G401.6 (cell line): ENCODE data around the gene COX14.
"Not testable (repeated sequence)": the region's sequence is repeated elsewhere in the genome, so short reads cannot be mapped to it uniquely, and the experiment has no call there.

Experiments used
- FAIRE-seq: peaks from 2 replicates; lab custom pipeline; 2012; peaks lifted over from hg19 to GRCh38; lab: Jason Lieb, UNC

COX14 gene

DNA sequence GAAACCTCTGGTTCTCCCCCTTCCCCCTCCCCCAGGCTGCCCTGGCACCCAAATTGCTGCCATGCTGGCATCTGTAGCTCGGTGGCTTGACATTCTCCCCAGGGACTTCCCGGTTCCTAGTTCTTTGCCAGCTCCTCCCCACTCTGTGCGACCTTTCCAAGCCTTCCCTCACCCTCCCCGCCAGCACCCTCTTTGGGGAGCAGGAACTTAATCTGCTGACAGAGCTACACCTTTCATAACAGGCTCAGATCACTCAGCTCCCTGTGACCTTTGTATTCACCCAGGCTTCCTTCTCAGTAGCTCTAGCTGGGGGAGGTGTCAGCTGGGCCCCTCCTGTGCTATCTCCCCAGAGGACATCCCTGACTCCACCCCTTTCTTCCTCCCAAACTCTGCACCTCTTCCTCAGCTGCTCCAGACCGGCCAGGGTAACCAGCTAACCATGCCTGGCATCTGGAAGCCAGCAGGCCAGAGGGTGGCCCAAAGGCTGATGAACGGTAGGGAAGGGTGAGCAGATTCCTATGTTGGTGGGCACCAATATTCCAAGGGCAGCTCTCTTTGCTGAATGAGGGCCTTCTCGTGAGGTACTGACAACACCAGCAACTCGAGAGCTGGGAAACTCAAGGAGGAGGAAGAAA, 1.8 kb upstream of the COX14 start:
- no peak for FAIRE-seq

DNA sequence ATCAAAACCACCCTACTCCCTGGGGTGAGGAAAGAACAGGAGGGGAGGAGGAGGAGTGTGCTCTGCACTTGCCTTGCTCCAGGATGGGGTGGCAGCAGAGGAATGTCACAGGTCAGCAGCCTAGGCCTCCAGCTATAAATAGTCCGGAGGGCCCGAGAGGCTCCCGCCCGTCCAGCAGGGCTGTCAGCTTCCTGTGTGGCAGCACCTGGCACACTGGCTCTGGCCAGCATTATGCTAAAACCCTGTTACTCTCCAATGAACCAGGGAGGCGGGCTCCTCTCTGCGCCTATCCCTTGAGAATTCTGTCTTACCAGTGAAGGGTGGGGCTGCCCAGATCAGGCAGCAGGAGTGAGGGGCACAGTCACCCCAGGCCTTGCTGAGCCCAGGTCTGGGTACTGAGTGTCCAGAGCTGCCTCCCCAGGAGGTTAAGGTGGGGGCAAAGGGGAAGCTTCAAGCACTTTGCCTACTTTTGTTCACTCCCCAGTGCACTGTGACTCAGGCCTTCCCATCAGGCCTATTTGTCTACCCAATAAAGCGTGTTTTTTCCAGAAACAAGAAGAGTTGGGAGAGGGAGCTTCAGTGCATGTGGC, 1.2 kb upstream of the COX14 start:
- FAIRE-seq, result no peak

DNA sequence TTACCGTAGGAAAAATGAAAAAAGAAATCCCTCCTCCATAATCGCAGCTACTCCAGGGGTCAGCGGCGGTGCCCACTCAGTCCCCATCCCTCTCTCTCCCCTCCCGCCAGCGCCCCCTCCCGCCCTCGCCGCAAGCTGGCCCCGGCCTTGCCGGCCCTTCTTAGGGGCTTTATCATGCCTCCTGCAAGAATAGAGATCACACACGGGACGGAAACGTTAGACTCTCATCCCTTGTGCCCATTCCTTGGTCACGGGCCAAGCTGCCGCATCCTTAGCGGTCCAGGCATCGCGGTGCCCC, 692 bp upstream of the COX14 start:
- FAIRE-seq, result no peak

DNA sequence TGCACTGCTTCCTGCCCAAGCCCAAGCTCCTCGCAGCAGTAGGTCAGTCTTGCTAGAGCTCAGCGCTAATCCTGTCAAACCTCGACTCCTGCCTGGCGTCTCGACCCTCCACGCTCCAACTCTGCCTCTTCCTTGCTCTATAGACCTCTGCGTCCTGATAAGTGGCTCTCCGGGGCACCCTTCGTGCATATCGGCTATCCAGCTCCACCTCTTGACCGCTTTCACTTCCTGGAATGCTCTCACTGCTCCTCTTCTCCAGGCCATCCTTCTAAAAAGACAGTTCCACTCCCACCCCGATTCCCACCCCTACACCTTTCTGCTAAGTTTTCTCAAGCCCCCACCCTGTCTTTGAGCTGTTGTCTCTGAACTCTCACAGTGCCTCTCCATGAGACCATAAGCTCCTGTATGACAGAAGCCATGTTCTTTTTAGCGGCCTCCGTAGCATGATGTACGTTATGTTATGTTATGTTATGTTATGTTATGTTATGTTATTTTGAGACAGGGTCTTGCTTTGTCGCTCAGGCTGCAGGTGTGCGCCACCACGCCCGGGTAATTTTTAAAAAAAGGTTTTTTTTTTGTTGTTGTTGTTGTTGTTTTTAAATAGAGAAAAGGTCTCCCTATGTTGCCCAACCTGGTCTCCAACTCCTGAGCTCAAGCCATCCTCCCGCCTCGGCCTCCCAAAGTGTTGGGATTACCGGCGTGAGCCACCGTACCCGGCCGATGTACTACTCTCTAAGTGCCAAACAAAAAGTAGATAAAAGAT, 601 bp downstream of the COX14 start:
- no peak for FAIRE-seq

DNA sequence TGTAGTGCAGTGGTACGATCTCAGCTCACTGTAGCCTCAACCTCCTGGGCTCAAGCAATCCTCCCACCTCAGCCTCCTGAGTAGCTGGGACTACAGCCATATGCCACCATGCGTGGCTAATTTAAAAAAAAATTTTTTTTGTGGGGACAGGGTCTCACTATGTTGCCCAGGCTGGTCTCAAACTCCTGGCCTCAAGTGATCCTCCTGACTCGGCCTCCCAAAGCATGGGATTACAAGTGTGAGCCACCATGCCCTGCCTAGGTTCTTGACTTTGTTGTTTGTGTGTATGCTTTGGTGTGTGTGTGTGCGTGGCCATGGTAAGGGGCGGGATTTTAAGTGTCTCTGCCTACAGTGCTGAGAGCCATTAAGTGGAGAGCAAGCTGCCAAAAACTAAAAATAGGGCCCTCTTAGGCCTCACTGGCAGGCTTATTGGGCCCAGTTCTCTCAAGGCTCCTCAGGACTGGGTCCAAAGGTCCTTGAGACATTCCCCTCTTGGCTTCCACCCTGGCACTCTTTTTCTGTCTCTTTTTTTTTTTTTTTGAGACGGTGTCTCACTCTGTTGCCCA, 5.1 kb downstream of the COX14 start:
- FAIRE-seq, result no peak

DNA sequence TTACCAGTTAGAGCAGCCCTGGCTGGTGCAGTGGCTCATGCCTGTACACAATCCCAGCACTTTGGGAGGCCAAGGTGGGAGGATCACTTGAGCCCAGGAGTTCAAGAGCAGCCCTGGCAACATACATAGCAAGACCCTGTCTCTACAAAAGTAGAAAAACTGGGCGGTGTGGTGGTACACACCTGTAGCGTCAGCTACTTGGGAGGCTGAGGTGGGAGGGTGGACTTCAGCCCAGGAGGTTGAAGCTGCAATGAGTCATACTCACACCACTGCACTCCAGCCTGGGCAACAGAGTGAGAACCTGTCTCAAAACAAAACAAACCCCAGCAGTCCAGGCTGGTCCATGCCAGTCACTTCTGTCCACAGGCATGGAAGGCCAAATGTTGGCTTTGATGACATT, 7.4 kb downstream of the COX14 start:
- FAIRE-seq, result no peak

DNA sequence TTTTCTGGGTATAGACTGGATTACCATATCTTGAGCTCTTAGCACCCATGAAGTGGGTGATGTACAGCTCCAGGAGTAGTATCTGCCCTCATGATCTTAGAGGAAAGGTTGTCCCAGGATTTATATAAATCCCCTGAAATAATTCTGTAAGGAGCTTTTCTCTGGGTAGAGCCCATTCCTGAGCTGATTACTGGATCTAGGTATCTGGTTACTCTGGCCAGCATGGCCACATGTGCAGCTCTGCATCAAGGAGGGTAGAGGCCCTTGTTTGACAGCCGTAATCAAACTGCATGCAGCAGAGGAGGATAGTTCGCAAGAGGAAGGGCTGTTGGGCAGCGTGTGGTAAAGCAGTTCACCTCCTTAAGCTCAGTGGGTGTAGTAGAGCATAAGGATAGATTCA, 8.5 kb downstream of the COX14 start:
- FAIRE-seq, result no peak

DNA sequence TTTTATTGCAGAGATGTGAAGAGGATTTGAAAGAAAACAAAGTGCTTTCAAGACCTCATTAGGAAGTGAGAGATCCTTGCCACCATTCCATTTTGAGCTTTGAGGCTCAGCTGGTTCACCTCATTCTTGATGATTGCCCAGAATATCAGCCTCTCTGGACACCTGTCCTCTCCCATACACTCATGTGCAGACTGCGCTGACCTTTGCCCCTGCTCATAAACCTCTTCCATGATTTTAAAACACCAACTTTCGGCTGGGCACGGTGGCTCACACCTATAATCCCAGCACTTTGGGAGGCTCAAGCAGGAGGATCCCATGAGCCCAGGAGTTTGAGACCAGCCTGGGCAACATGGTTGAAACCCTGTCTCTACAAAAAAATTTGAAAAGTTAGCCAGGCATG, 8.9 kb downstream of the COX14 start:
- no peak for FAIRE-seq

DNA sequence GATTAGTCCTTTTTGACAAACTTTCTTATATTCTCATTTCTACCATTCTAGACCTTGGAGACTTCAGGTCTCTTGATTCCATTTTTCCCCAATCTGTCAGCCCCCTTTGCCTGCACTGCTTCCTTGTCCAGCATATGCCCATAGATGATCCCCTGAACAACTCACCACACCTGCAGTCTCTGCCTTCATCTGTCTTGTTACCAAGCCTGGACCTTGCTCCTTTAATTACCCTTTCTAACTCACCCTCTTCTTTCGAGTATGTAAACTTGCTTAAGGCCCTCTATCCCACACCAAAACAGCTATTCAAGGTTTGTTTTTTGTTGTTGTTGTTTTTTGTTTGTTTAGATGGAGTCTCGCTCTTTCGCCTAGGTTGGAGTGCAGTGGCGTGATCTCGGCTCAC, 9.6 kb downstream of the COX14 start:
- FAIRE-seq, result no peak

DNA sequence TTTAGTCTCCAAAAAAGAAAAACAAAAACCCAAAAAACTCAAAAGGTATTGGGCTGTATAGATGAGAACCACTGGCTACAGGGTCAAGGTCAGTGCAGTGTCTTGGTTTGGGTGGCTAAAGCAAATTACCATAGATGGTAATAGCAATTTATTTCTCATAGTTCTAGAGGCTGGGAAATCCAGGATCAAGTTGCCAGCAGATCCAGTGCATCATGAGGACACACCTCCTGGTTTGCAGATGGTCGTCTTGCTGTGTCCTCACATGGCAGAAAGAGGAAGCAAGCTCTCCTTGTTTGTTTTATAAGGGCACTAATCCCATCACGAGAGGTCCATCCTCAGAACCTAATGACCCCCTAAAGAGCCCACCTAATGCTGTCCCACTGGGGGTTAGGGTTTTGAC, 11.2 kb downstream of the COX14 start:
- FAIRE-seq, result no peak

DNA sequence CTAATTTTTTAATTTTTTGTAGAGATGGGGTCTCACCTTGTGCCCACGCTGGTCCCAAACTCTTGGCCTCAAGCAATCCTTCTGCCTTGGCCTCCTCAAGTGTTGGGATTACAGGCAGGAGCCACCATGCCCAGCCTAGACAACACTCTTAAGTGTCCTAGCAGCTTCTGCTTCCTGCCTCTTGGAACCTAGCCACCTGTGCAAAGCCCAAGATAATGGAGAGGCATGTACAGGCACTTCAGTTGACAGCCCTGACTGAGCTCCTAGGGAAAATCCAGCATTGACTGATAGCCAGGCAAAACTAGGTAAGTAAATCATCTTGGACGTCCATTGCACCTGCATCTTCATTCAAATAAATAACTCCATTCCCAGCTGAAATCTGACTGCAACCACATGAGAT, 15.5 kb downstream of the COX14 start:
- no peak for FAIRE-seq

DNA sequence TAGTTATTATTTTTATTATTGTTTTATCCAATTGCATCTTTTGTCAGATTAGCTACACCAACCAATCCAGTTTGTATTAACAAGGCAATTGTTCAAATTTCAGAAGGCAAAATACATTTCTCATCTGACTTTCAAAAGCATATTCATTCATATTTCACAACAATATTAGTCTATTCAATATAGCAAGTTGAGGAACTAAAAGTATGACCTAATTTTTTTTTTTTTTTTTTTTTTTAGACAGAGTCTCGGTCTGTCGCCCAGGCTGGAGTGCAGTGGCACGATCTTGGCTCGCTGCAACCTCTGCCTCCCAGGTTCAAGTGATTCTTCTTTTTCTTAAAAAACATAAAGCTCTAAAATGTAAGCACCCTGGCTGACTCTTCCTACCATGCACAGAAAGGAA, 17.3 kb downstream of the COX14 start:
- FAIRE-seq, result no peak

DNA sequence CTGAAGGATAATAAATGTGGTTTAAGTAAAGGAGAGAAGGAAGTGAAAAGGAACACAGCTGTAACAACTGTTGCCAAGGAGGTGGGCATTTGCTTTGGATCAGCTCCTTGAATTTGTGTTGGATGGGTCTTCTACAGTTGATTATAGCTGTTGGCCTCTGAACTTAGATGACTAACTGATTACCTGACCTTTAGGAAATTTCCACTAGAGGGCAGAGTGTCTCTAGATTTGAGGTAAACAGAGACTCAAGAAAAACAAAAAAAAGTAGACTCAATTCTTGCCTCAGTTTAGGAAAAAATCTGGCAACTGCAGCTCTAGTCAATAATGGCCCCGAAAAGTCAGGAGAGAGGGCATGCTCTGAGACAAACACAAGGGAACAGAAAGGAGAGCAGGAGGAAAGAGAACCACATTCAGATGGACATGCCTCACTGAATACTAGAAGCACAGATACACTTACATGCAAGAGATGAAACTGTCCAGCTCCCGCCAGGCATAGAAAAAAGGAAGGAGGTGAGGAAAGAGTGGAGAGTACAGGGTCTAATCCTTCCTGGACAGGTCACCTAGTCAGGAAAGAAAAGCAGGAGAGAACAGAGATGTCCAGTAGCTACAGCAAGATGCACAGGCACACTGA, 20.6 kb downstream of the COX14 start:
- FAIRE-seq, result no peak

DNA sequence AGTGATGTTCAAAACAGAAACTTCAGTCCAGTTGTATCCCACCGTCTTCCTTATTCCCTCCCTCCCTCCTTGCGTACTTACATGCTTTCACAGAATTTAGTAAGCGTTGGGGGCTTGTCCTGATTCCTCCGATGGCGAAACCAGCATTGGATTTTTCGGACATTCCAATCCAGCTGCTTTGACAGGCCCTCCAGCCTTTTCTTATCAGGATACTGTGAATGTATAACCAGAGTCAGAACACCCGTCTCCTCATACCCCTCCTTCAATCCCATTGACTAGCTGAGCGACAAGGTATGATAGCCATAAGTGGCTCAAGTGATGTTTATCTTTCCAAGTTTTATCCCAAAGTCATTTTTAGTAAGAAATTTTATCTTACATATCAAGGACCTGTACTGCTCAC, 31.0 kb downstream of the COX14 start:
- no peak for FAIRE-seq

DNA sequence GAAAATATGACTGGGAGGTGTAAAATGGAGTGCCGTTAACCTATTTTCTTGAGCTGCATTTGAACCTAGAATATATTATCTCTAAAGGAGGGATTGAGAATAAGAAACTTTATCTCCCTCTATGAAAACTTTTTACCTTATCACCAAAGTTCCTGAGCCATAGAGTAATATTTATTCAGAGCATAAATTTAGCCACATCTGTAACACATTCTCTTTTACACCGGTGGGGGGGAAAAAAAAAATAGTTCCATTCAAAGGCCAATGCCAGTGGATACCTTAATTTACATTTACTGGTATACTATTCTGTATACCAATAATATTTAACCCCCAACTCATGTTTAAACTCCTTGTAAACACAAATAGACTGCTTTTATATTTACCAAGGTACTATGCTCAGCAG, 33.4 kb downstream of the COX14 start:
- no peak for FAIRE-seq

DNA sequence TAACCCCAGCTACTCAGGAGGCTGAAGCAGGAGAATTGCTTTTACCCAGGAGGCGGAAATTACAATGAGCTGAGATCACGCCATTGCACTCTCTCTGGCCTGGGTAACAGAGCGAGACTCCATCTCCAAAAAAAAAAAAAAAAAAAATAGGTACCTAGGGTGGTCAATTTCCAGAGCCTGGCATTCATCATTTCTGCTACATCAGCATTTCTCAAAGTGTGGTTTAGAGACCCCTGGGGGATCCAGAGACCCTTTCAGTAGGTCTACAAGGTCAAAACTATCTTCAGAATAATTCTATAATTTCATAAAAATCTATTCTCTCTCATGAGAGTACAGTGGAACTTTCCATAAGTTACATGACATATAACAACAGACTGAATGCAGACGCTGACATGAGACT, 35.2 kb downstream of the COX14 start:
- FAIRE-seq, result no peak

DNA sequence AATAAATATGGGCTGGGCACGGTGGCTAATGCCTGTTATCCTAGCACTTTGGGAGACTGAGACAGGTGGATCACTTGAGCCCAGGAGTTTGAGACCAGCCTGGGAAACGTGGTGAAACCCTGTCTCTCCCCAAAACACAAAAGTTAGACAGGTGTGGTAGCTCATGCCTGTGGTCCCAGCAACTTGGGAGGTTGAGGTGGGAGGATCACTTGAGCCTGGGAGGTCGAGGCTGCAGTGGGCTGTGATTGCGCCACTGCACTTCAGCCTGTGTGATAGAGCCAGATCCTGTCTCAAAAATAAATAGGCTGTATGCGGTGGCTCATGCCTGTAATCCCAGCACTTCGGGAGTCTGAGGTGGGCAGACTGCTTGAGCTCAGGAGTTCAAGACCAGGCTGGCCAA, 36.0 kb downstream of the COX14 start:
- not testable (repeated sequence) for FAIRE-seq

DNA sequence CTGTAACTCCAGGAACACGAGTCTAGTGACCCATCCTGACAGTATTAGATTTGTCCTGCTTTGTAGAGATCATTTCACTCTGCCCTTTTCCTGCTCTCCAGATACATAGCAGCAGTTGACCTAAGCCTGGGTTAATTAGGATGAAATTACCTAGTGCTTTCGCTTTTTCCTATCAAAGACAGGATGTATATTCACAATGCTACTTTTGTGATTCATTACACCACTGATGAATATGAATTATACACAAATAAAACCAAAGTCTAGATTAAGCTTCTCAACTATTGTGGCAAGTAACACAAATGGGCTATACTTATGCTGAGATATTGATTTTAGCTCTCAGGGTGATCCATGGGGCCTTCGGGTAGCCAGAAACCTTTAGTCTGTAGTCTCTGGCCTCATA, 37.3 kb downstream of the COX14 start:
- FAIRE-seq, result no peak

DNA sequence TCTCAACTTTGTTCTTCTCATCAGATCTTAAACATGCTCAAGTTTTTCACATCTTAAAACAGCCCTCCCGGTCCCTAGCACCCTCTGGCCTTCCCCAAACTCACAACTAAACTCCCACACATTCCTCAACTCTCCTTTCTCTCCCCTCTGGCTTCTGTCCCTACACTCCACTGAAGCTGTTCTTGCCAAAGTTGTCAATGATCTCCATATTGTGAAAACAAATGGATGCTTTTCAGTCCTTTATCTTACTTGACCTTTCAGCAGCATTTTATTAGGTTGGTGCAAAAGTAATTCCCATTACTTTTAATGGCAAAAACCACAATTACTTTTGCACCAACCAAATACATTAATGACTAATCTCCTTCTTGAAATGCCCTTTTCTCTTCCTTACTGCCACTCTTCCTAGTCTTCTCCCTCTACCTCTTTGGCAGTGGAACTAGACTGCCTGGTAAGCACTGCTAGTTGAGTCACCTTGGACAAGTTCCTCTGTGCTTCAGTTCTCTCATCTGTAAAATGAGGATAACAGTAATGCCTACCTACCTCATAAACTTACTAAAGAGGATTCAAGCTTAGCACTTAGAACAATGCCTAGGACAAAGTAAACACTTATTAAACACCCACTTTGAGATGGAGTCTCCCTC, 39.1 kb downstream of the COX14 start:
- no peak for FAIRE-seq

DNA sequence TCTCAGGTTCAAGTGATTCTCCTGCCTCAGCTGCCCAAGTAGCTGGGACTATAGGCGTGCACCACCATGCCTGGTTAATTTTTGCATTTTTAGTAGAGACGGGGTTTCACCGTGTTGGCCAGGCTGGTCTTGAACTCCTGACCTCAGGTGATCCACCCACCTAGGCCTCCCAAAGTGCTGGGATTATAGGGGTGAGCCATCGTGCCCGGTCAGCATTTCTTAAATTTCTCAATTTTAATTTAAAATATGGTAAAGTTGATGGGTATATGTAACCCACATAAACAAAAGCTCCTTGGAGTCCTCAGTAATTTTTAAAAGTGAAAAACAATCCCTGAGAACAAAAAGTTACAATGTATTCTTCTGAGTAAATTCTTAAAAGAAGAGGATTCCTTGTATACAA, 42.9 kb downstream of the COX14 start:
- FAIRE-seq, result not testable (repeated sequence)

DNA sequence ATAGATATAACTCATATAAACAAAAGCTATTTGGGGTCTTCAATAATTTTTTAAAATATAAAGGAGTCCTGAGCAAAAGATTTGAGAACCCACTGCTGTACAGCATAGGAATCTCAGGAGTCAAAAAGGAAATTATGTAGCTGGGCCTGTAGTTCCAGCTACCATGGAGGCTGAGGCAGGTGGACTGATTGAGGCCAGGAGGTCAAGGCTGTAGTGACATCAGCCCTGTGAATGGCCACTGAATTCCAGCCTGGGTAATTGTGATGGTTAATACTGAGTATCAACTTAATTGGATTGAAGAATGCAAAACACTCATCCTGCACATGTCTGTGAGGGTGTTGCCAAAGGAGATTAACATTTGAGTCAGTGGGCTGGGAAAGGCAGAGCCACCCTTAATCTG, 44.6 kb downstream of the COX14 start:
- no peak for FAIRE-seq

DNA sequence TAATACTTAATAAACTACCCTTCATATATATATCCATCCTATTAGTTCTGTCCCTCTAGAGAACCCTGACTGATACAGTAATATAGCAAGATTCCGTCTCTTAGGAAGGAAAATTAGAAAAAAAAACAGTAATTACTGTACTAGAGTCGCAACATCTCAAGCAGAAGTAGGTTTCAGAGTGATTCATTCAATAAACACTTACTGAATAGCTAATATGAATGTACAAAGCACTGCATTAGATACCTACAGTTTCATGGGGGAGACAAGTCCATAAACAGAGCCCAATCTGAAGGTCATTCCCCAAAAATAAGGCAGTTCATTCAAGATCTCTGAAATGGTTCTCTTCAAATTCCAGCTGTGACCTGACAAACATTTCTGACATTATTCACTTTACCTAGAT, 45.2 kb downstream of the COX14 start:
- no peak for FAIRE-seq

DNA sequence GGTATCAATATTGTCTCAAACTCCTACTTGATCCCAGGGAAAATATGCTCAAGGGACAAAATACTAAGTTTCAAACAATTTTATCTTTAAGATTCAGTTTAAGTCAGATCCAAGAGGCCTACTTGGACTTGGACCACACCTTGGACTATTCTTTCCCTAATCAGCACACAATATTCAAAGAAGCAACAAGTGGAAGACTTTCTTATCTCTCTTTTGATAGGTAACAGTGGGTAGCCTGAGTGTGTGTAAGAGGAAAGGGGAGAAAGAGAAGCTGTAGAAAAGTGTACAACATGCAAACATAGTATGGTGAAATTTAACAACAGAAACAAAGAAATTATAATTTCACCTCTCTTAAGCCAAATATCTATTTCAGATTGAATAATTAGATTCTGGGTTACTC, 48.6 kb downstream of the COX14 start:
- no peak for FAIRE-seq
